Brain microvascular endothelial cell (primary cell): Measurements from ENCODE around the gene NCBP3.

ENCODE experiments used
- DNase-seq: peaks from one replicate; pipeline ENCODE4 v3.0.0-alpha.2; 2020
- H3K27ac ChIP-seq: fragments of 250-450 bp; sonication (Bioruptor Pico); 2 replicates; pipeline ENCODE4 v1.5.1; 2020; ENCODE audit warnings: mild to moderate bottlenecking, moderate library complexity
- H3K27me3 ChIP-seq: fragments of 250-450 bp; sonication (Bioruptor Pico); replicated peaks from 2 replicates; pipeline ENCODE4 v1.5.1; 2020; ENCODE audit warnings: mild to moderate bottlenecking
- H3K36me3 ChIP-seq: fragments of 250-450 bp; sonication (Bioruptor Pico); replicated peaks from 2 replicates; pipeline ENCODE4 v1.5.1; 2020; ENCODE audit warnings: mild to moderate bottlenecking
- H3K4me3 ChIP-seq: 2 replicates; pipeline ENCODE4 v1.5.1; 2011; ENCODE audit warnings: low read depth, mild to moderate bottlenecking, control low read depth, low read length, moderate library complexity
- CTCF ChIP-seq: IDR thresholded peaks from 2 replicates; pipeline ENCODE4 v1.5.1; 2011; ENCODE audit warnings: low read depth, mild to moderate bottlenecking, moderate library complexity, low read length, control low read depth, inconsistent platforms; ENCODE audit errors: missing control alignments
- in situ Hi-C: cut with HindIII; loops from 2 replicates; pipeline ENCODE4 v1.10.0; 2017; ENCODE audit warnings: low sequenced_read_pairs, low pct_ligation_motif_present

NCBP3 gene

GRCh38 chr17:3780986-3781385 lies 65.1 kb downstream of the NCBP3 start:
- H3K27me3 ChIP-seq = no peaks in the 10 kb centered on the region
- H3K36me3 ChIP-seq = no peaks in the 10 kb centered on the region
- in situ Hi-C loops = no loop called here
- no peak overlapping the region for H3K27ac ChIP-seq
- no peak overlapping the region for H3K4me3 ChIP-seq
- TF ChIP-seq CTCF = no peak
- DNase-seq = no peak

GRCh38 chr17:3777366-3778120 lies 68.5 kb downstream of the NCBP3 start:
- Histone ChIP-seq H3K27ac (no peak overlapping the region), H3K4me3 (no peak overlapping the region), H3K36me3 (no peaks in the 10 kb centered on the region), H3K27me3 (no peaks in the 10 kb centered on the region)
- no peak for TF ChIP-seq CTCF
- DNase-seq = no peak
- in situ Hi-C loops = no loop called here

GRCh38 chr17:3773966-3774365 lies 72.1 kb downstream of the NCBP3 start:
- Histone ChIP-seq H3K4me3 (no peak overlapping the region), H3K27ac (no peak overlapping the region), H3K27me3 (no peaks in the 10 kb centered on the region), H3K36me3 (no peaks in the 10 kb centered on the region)
- in situ Hi-C loops = no loop called here
- DNase-seq = no peak
- TF ChIP-seq CTCF = no peak

GRCh38 chr17:3773511-3773910 lies 72.5 kb downstream of the NCBP3 start:
- H3K27ac ChIP-seq = no peak overlapping the region
- H3K4me3 ChIP-seq = no peak overlapping the region
- H3K27me3 ChIP-seq = no peaks in the 10 kb centered on the region
- in situ Hi-C loops = no loop called here
- DNase-seq = peak; percentile 46
- no peaks in the 10 kb centered on the region for H3K36me3 ChIP-seq
- TF ChIP-seq CTCF = no peak

GRCh38 chr17:3772764-3773163 lies 73.3 kb downstream of the NCBP3 start:
- Histone ChIP-seq H3K27ac (no peak overlapping the region), H3K4me3 (no peak overlapping the region), H3K36me3 (no peaks in the 10 kb centered on the region), H3K27me3 (no peaks in the 10 kb centered on the region)
- no peak for TF ChIP-seq CTCF
- no peak for DNase-seq
- in situ Hi-C loops = no loop called here

- Histone ChIP-seq H3K4me3 (no peak overlapping the region), H3K27me3 (no peaks in the 10 kb centered on the region), H3K27ac (no peak overlapping the region), H3K36me3 (no peaks in the 10 kb centered on the region)
- DNase-seq = no peak
- in situ Hi-C loops = no loop called here
- TF ChIP-seq CTCF = no peak
These were observed 74.9 kb downstream of the NCBP3 start for GRCh38 chr17:3771140-3771539.
